GM21526 (cell line): ENCODE data around the gene FAM131A.

Experiments used
- ATAC-seq: cut with Tn5 transposase; IDR thresholded peaks from one replicate; pipeline ENCODE4 v1.9.1; 2021; ENCODE audit warnings: moderate library complexity; ENCODE audit not compliant: unreplicated experiment, low FRiP score

Gene FAM131A

GRCh38 chr3:184373422-184373821, 36.0 kb downstream of the FAM131A start:
- no peak for ATAC-seq

GRCh38 chr3:184375747-184376461, 38.5 kb downstream of the FAM131A start:
- ATAC-seq = no peak

GRCh38 chr3:184377374-184377773, 40.0 kb downstream of the FAM131A start:
- ATAC-seq = no peak

GRCh38 chr3:184377882-184378445, 40.6 kb downstream of the FAM131A start, which contains the start of gene THPO:
Gene THPO (minus strand): TSS chr3:184378207. CDS start chr3:184376259, 1,948 bp downstream.
- no peak for ATAC-seq

- no peak for ATAC-seq
Measured at GRCh38 chr3:184378651-184379357, 41.4 kb downstream of the FAM131A start.

GRCh38 chr3:184379358-184380184, 42.2 kb downstream of the FAM131A start, which contains the start of gene CHRD:
Gene CHRD (plus strand): TSS chr3:184380054. CDS start chr3:184380319, 265 bp downstream.
- no peak for ATAC-seq

GRCh38 chr3:184380185-184380626, 42.8 kb downstream of the FAM131A start:
- no peak for ATAC-seq

- no peak for ATAC-seq
Measured at GRCh38 chr3:184380627-184381260, 43.3 kb downstream of the FAM131A start.

- no peak for ATAC-seq
Measured at GRCh38 chr3:184381261-184382224, 44.1 kb downstream of the FAM131A start.

GRCh38 chr3:184382326-184383032, 45.1 kb downstream of the FAM131A start:
- ATAC-seq = no peak

- ATAC-seq = no peak
Measured at GRCh38 chr3:184383033-184383740, 45.8 kb downstream of the FAM131A start.

- no peak for ATAC-seq
Measured at GRCh38 chr3:184384342-184384741, 46.9 kb downstream of the FAM131A start.

- ATAC-seq = no peak
Measured at GRCh38 chr3:184384856-184385422, 47.5 kb downstream of the FAM131A start.

- no peak for ATAC-seq
Measured at GRCh38 chr3:184386047-184386806, 48.8 kb downstream of the FAM131A start.

- no peak for ATAC-seq
Measured at GRCh38 chr3:184387174-184387714, 49.8 kb downstream of the FAM131A start.

GRCh38 chr3:184388164-184388935, 51.0 kb downstream of the FAM131A start:
- no peak for ATAC-seq
